ENCODE measurements around the gene SH3PXD2A. TPM values are rescaled to one million over a fixed set of nuclear protein-coding genes. Genes with fewer than 3 reads are reported as not detected.

The SH3PXD2A gene
- total RNA-seq, 1 donor from 2014 or later = 17.3 TPM

DNA sequence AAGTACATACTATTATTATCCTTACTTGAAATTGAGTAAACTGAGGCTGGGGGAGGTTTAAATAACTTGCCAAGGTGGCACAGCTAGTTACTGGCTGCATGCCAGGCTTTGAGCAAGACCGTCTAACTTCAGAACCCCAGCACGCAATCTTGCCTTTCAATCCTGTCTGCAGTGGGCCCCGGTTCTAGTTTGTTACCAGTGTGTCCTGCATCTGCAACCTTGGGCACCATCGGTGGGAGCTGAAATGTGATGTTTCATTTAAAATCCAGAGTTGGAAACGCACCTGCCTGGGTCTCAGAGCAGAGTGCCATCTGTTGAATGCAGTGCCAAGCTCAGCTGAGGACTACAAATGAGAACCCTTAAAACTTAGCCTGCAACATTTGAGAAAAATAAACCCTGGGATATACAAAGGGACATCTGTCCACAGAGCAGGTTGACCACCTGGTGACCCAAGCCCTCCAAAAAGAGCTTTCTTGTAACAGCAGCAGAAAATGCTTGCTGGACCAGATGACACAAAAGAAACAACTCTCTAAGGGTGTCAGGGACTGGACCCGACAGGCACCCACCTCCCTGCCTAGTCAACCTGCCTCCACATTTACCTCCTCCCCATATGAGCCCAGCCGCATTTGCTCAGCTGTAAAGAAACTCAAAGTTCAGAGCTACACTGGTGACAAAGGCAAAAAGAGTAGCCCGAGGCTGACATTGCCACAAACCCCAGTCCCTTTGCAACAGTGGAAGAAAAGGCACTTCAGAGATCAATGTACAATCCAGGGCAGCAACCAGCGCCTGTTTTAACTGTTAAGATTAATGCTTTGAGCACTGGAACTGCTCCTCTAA lies 1.7 kb downstream of the SH3PXD2A start:
- TF ChIP-seq, protein P1, sequence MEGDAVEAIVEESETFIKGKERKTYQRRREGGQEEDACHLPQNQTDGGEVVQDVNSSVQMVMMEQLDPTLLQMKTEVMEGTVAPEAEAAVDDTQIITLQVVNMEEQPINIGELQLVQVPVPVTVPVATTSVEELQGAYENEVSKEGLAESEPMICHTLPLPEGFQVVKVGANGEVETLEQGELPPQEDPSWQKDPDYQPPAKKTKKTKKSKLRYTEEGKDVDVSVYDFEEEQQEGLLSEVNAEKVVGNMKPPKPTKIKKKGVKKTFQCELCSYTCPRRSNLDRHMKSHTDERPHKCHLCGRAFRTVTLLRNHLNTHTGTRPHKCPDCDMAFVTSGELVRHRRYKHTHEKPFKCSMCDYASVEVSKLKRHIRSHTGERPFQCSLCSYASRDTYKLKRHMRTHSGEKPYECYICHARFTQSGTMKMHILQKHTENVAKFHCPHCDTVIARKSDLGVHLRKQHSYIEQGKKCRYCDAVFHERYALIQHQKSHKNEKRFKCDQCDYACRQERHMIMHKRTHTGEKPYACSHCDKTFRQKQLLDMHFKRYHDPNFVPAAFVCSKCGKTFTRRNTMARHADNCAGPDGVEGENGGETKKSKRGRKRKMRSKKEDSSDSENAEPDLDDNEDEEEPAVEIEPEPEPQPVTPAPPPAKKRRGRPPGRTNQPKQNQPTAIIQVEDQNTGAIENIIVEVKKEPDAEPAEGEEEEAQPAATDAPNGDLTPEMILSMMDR (IDR thresholded peaks at IDR 0.05; ENCODE audit: insufficient read depth, low read depth, low read length) = no peak
- TF ChIP-seq EZH2 (IDR thresholded peaks at IDR 0.05; ENCODE audit: insufficient read depth, low read length) = no peak
- peak overlapping the region; percentile 77 for H2AFZ ChIP-seq (ENCODE audit: low read depth, low read length)
- H3K9me3 ChIP-seq (ENCODE audit: insufficient read depth, low read depth, low read length) = no peaks in the 10 kb centered on the region
- peaks cover 44% of the 10 kb centered on the region for H3K4me1 ChIP-seq (ENCODE audit: insufficient read depth, low read length)
- Mint-ChIP-seq H3K4me3 (ENCODE audit: unreplicated experiment) (peak overlapping the region; percentile 90), H3K27me3 (ENCODE audit: low read depth, unreplicated experiment) (peaks cover 9% of the 10 kb centered on the region), H3K9me3 (ENCODE audit: unreplicated experiment) (no peaks in the 10 kb centered on the region), H3K4me1 (ENCODE audit: low read depth, unreplicated experiment) (peaks cover 19% of the 10 kb centered on the region), H3K27ac (ENCODE audit: unreplicated experiment) (no peak overlapping the region), H3K36me3 (ENCODE audit: low read depth, unreplicated experiment) (no peaks in the 10 kb centered on the region)
- peak overlapping the region; percentile 89 for H3K4me2 ChIP-seq (ENCODE audit: low read length)
- DNase-seq (ENCODE audit: low read depth) (no peak), FAIRE-seq (no peak)
- peak overlapping the region; percentile 69 for H3K4me3 ChIP-seq (ENCODE audit: insufficient read depth, low read depth, low read length)
- no peak overlapping the region for H3K9ac ChIP-seq (ENCODE audit: low read length)
- peaks cover 11% of the 10 kb centered on the region for H4K20me1 ChIP-seq (ENCODE audit: insufficient read depth, low read length)
- H3K36me3 ChIP-seq (ENCODE audit: insufficient read depth, low read length) = no peaks in the 10 kb centered on the region
- peaks cover 3% of the 10 kb centered on the region for H3K79me2 ChIP-seq (ENCODE audit: insufficient read depth, low read length)
- H3K27ac ChIP-seq (ENCODE audit: low read depth, low read length) = no peak overlapping the region
- no peaks in the 10 kb centered on the region for H3K27me3 ChIP-seq (ENCODE audit: insufficient read depth, low read length)

DNA sequence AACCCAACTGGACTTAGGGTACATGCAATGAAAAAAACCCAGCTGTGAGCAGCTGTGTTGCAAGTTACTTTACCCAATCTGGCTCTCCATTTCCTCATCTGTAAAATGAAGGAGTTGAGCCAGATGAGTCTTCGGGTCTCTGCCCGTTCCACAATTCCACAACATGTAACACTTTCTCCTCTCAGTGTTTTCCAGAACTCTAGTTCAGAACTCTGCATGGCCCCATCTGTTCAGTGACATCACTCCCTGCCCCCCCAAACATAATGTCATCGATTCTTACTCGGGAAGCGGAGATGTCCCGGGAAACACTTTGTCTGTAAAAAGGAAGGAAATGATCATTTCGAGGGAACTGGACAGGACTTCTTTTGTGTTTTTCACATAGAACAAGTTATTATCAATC lies 2.5 kb downstream of the SH3PXD2A start:
- Histone ChIP-seq H3K27me3 (ENCODE audit: insufficient read depth, low read length) (no peaks in the 10 kb centered on the region), H4K20me1 (ENCODE audit: insufficient read depth, low read length) (peaks cover 11% of the 10 kb centered on the region), H3K4me2 (ENCODE audit: low read length) (no peak overlapping the region), H3K36me3 (ENCODE audit: insufficient read depth, low read length) (no peaks in the 10 kb centered on the region), H3K4me1 (ENCODE audit: insufficient read depth, low read length) (peaks cover 44% of the 10 kb centered on the region), H2AFZ (ENCODE audit: low read depth, low read length) (no peak overlapping the region), H3K27ac (ENCODE audit: low read depth, low read length) (no peak overlapping the region), H3K9me3 (ENCODE audit: insufficient read depth, low read depth, low read length) (no peaks in the 10 kb centered on the region), H3K79me2 (ENCODE audit: insufficient read depth, low read length) (peaks cover 6% of the 10 kb centered on the region), H3K9ac (ENCODE audit: low read length) (no peak overlapping the region), H3K4me3 (ENCODE audit: insufficient read depth, low read depth, low read length) (no peak overlapping the region)
- H3K27me3 Mint-ChIP-seq (ENCODE audit: low read depth, unreplicated experiment) = peaks cover 9% of the 10 kb centered on the region
- TF ChIP-seq, protein P1 (IDR thresholded peaks at IDR 0.05; ENCODE audit: insufficient read depth, low read depth, low read length) = no peak
- TF ChIP-seq EZH2 (IDR thresholded peaks at IDR 0.05; ENCODE audit: insufficient read depth, low read length) = no peak
- H3K4me1 Mint-ChIP-seq (ENCODE audit: low read depth, unreplicated experiment) = peaks cover 19% of the 10 kb centered on the region
- H3K4me3 Mint-ChIP-seq (ENCODE audit: unreplicated experiment) = no peak overlapping the region
- no peak for FAIRE-seq
- DNase-seq (ENCODE audit: low read depth) = no peak
- H3K36me3 Mint-ChIP-seq (ENCODE audit: low read depth, unreplicated experiment) = no peaks in the 10 kb centered on the region
- no peak overlapping the region for H3K27ac Mint-ChIP-seq (ENCODE audit: unreplicated experiment)
- no peaks in the 10 kb centered on the region for H3K9me3 Mint-ChIP-seq (ENCODE audit: unreplicated experiment)

DNA sequence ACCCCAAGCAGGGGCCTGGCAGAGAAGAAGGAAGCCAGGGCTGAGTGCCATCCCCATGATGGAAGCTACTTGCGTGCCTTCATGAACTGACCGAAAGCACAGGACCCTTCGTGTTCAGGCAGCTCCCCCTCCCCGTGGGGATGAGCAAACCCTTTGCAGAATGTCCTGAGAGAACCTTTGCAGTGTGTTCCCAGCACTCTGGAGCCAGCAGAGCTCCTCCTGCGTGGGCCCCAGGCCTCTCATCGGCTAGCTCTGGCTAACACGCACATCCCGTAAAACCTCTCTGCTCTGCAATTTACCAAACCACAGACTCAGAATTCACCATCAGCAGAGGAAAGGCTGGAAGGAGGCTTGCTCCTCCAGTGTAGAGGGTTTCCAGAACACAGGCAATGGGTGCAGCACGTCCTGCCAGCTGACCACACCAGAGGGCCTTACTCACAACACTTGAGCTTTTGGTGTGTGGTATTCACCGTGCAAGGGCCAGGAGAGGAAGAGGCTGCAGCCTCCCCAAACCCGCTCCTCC lies 3.1 kb downstream of the SH3PXD2A start:
- H3K4me3 Mint-ChIP-seq (ENCODE audit: unreplicated experiment) = no peak overlapping the region
- DNase-seq (ENCODE audit: low read depth) (peak; percentile 68), FAIRE-seq (no peak)
- H3K36me3 Mint-ChIP-seq (ENCODE audit: low read depth, unreplicated experiment) = no peaks in the 10 kb centered on the region
- Histone ChIP-seq H4K20me1 (ENCODE audit: insufficient read depth, low read length) (peaks cover 11% of the 10 kb centered on the region), H3K9ac (ENCODE audit: low read length) (no peak overlapping the region), H3K4me1 (ENCODE audit: insufficient read depth, low read length) (peaks cover 44% of the 10 kb centered on the region), H3K79me2 (ENCODE audit: insufficient read depth, low read length) (peaks cover 6% of the 10 kb centered on the region), H3K9me3 (ENCODE audit: insufficient read depth, low read depth, low read length) (no peaks in the 10 kb centered on the region), H3K27me3 (ENCODE audit: insufficient read depth, low read length) (no peaks in the 10 kb centered on the region), H3K4me2 (ENCODE audit: low read length) (no peak overlapping the region), H3K27ac (ENCODE audit: low read depth, low read length) (no peak overlapping the region), H2AFZ (ENCODE audit: low read depth, low read length) (no peak overlapping the region), H3K4me3 (ENCODE audit: insufficient read depth, low read depth, low read length) (no peak overlapping the region), H3K36me3 (ENCODE audit: insufficient read depth, low read length) (no peaks in the 10 kb centered on the region)
- no peak overlapping the region for H3K27ac Mint-ChIP-seq (ENCODE audit: unreplicated experiment)
- H3K27me3 Mint-ChIP-seq (ENCODE audit: low read depth, unreplicated experiment) = peaks cover 9% of the 10 kb centered on the region
- H3K4me1 Mint-ChIP-seq (ENCODE audit: low read depth, unreplicated experiment) = peaks cover 19% of the 10 kb centered on the region
- no peaks in the 10 kb centered on the region for H3K9me3 Mint-ChIP-seq (ENCODE audit: unreplicated experiment)
- no peak for TF ChIP-seq EZH2 (IDR thresholded peaks at IDR 0.05; ENCODE audit: insufficient read depth, low read length)
